OCI-LY3 (cell line): Measurements from ENCODE around the gene TNS2.

Source experiments
- H2AFZ ChIP-seq: fragments of 200-600, 300-600 bp; shearing (Covaris generic); 2 replicates; pipeline ENCODE4 v1.6.0; 2014; ENCODE audit warnings: antibody characterized with exemption, low read depth, low read length
- H3K27ac ChIP-seq: fragments of 200-600, 300-600 bp; sonication (generic); 2 replicates; pipeline ENCODE4 v1.5.1; 2014; ENCODE audit warnings: mild to moderate bottlenecking, low read length, moderate library complexity, mixed read lengths
- H3K27me3 ChIP-seq: fragments of 200-600, 300-600 bp; sonication (generic); 2 replicates; pipeline ENCODE4 v1.6.1; 2014; ENCODE audit warnings: low read depth, low read length, mixed read lengths
- H3K36me3 ChIP-seq: fragments of 200-600, 300-600 bp; sonication (generic); replicated peaks from 2 replicates; pipeline ENCODE3; 2014; ENCODE audit warnings: low read depth, low read length, mixed read lengths
- H3K4me1 ChIP-seq: fragments of 300-600, 200-600 bp; sonication (generic); 2 replicates; pipeline ENCODE4 v1.6.1; 2014; ENCODE audit warnings: low read length, mixed read lengths
- H3K4me2 ChIP-seq: fragments of 200-600, 300-600 bp; sonication (generic); 2 replicates; pipeline ENCODE4 v1.6.1; 2014; ENCODE audit warnings: low read length, mixed read lengths
- H3K4me3 ChIP-seq: fragments of 300-600, 200-600 bp; sonication (generic); 2 replicates; pipeline ENCODE4 v1.5.1; 2014; ENCODE audit warnings: antibody characterized with exemption, mild to moderate bottlenecking, low read length, moderate library complexity
- H3K79me2 ChIP-seq: fragments of 300-600, 200-600 bp; shearing (Covaris generic); 2 replicates; pipeline ENCODE4 v1.6.1; 2014; ENCODE audit warnings: mild to moderate bottlenecking, low read length, mixed read lengths
- H3K9ac ChIP-seq: fragments of 300-600, 200-600 bp; shearing (Covaris generic); 2 replicates; pipeline ENCODE4 v1.6.0; 2014; ENCODE audit warnings: mild to moderate bottlenecking, low read length, moderate library complexity
- H3K9me3 ChIP-seq: fragments of 200-600, 300-600 bp; shearing (Covaris generic); 2 replicates; pipeline ENCODE4 v1.6.1; 2014; ENCODE audit warnings: low read length, mixed read lengths; ENCODE audit not compliant: insufficient read depth
- H4K20me1 ChIP-seq: fragments of 200-600, 300-600 bp; sonication (generic); 2 replicates; pipeline ENCODE4 v1.6.1; 2016; ENCODE audit warnings: low read length, mixed read lengths; ENCODE audit not compliant: insufficient read depth
- EZH2phosphoT487 ChIP-seq: fragments of 200-600 bp; shearing (Covaris generic); IDR thresholded peaks from 2 replicates; pipeline ENCODE4 v1.6.1; 2018; ENCODE audit warnings: antibody characterized with exemption, mixed run types, low read depth
- TF ChIP-seq, protein P1 (sequence below): fragments of 200-600, 300-600 bp; sonication (generic); IDR thresholded peaks from 2 replicates; pipeline ENCODE4 v1.5.1; 2014; ENCODE audit warnings: antibody characterized with exemption, low read length, low read depth

The TNS2 gene

DNA sequence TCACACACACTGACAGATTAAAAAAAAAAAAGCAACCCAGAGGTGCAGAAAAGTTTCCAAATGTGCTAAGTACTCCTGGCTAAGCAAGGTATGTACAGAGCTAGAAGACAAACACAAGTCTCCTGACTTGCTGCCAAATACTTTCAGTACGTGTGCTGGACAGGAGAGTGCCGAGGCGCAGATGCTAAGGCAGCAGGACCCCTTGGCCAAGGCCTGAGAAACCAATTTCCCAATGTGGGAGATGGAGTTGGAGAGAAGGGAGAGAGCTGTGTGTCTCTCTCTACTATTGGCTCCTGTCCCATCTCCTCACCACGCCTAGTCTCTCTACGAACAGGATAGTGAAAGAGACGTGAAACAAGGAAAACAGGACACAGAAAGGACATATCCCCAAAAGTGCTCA lies 24.0 kb downstream of the TNS2 start:
- no peaks in the 10 kb centered on the region for H3K9me3 ChIP-seq
- H3K4me1 ChIP-seq = peaks cover 16% of the 10 kb centered on the region
- peaks cover 22% of the 10 kb centered on the region for H3K36me3 ChIP-seq
- H2AFZ ChIP-seq = no peak overlapping the region
- no peaks in the 10 kb centered on the region for H4K20me1 ChIP-seq
- TF ChIP-seq, protein P1, sequence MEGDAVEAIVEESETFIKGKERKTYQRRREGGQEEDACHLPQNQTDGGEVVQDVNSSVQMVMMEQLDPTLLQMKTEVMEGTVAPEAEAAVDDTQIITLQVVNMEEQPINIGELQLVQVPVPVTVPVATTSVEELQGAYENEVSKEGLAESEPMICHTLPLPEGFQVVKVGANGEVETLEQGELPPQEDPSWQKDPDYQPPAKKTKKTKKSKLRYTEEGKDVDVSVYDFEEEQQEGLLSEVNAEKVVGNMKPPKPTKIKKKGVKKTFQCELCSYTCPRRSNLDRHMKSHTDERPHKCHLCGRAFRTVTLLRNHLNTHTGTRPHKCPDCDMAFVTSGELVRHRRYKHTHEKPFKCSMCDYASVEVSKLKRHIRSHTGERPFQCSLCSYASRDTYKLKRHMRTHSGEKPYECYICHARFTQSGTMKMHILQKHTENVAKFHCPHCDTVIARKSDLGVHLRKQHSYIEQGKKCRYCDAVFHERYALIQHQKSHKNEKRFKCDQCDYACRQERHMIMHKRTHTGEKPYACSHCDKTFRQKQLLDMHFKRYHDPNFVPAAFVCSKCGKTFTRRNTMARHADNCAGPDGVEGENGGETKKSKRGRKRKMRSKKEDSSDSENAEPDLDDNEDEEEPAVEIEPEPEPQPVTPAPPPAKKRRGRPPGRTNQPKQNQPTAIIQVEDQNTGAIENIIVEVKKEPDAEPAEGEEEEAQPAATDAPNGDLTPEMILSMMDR = no peak
- no peak for TF ChIP-seq EZH2phosphoT487
- H3K4me3 ChIP-seq = no peak overlapping the region
- H3K27ac ChIP-seq = no peak overlapping the region
- no peak overlapping the region for H3K4me2 ChIP-seq
- 0 out of 2 replicates have a peak, but pooled peaks cover 6% of the 10 kb centered on the region for H3K79me2 ChIP-seq
- no peak overlapping the region for H3K9ac ChIP-seq
- H3K27me3 ChIP-seq = no peaks in the 10 kb centered on the region

DNA sequence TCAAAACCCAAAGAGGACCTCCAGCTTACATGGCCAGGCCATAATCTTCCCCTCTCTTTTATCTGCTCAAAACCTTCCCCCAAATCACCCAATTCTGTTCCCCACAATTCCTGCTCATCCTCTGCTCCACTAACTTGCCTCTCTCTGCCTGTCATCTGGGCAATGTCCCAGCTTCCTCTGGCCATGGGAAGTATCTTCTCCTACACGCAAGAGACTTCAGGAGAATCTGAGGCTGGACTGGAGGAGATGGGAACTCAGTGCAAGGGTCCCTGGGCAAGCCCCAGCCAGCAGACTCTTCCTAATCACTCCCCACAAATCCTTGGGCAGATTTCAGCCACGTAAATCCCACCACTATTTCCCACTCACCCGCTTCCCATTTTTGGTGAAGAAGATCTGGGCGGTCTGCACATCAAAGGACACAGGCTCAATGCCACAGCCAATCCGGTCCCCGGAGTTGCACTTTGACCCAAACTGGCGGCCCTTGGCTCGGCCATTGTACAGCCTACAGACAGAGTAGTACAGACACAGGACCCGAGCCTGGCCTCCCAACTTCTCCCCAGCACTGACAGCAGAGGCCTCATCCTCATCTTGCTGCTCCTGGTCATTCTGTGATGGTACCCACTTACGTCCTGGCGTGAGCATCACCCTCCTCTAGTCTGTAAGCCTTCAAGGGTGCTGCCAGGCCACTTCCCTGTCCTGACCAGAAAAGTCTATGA lies 24.6 kb downstream of the TNS2 start:
- H3K4me3 ChIP-seq = no peak overlapping the region
- no peak overlapping the region for H3K4me2 ChIP-seq
- H3K4me1 ChIP-seq = peaks cover 16% of the 10 kb centered on the region
- H3K27me3 ChIP-seq = no peaks in the 10 kb centered on the region
- H3K27ac ChIP-seq = no peak overlapping the region
- peaks cover 22% of the 10 kb centered on the region for H3K36me3 ChIP-seq
- TF ChIP-seq EZH2phosphoT487 = no peak
- TF ChIP-seq, protein P1 = no peak
- no peak overlapping the region for H3K9ac ChIP-seq
- no peak overlapping the region for H2AFZ ChIP-seq
- 0 out of 2 replicates have a peak, but pooled peaks cover 6% of the 10 kb centered on the region for H3K79me2 ChIP-seq
- H4K20me1 ChIP-seq = no peaks in the 10 kb centered on the region
- H3K9me3 ChIP-seq = no peaks in the 10 kb centered on the region

DNA sequence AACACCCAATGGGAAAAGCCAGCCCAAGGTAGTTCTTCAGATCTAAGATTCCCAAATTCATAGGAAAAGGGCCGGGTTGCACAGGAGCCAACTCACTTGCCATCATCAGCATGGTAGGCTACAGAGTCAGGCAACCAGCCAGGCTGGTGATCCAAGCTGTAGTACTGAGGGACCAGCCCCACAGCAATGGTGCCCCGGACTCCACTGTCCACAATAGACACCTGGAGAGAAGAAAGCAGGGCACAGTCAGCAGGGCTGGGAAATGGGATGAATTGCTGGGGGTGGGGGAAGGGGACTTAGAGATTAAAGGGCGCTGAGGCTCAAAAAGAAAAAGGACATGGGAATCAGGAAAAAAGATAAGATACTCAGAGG lies 25.1 kb downstream of the TNS2 start:
- Histone ChIP-seq H3K36me3 (peaks cover 22% of the 10 kb centered on the region), H3K27ac (no peak overlapping the region), H2AFZ (no peak overlapping the region), H3K9me3 (no peaks in the 10 kb centered on the region), H3K79me2 (0 out of 2 replicates have a peak, but pooled peaks cover 6% of the 10 kb centered on the region), H3K27me3 (no peaks in the 10 kb centered on the region), H3K4me1 (peaks cover 19% of the 10 kb centered on the region), H4K20me1 (no peaks in the 10 kb centered on the region), H3K4me3 (no peak overlapping the region), H3K9ac (no peak overlapping the region), H3K4me2 (no peak overlapping the region)
- TF ChIP-seq, protein P1 = no peak
- TF ChIP-seq EZH2phosphoT487 = no peak

DNA sequence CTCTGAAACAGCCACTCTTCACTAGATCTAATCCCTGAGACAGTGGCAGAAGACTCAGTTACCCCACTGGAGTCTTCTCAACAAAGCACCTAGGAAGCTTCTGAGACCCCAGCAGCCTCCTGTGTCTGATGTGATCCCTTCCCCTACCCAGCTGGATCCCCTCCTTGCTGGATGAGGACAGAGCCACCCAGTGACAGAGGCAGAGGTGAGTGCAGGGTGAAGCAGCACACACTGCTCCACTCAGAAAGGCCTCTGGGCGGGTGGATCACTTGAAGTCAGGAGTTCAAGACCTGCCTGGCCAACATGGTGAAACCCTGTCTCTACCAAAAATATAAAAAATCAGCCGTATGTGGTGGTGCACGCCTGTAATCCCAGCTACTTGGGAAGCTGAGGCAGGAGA lies 26.6 kb downstream of the TNS2 start:
- no peak overlapping the region for H2AFZ ChIP-seq
- no peak overlapping the region for H3K4me2 ChIP-seq
- H3K36me3 ChIP-seq = peaks cover 22% of the 10 kb centered on the region
- 0 out of 2 replicates have a peak, but pooled peaks cover 6% of the 10 kb centered on the region for H3K79me2 ChIP-seq
- TF ChIP-seq EZH2phosphoT487 = no peak
- TF ChIP-seq, protein P1 = no peak
- no peaks in the 10 kb centered on the region for H4K20me1 ChIP-seq
- peaks cover 5% of the 10 kb centered on the region for H3K27me3 ChIP-seq
- peaks cover 19% of the 10 kb centered on the region for H3K4me1 ChIP-seq
- no peak overlapping the region for H3K4me3 ChIP-seq
- no peak overlapping the region for H3K9ac ChIP-seq
- no peaks in the 10 kb centered on the region for H3K9me3 ChIP-seq
- H3K27ac ChIP-seq = no peak overlapping the region
